Bronchial epithelial cell (primary cell): ENCODE measurements around the gene UGT1A3. TPM values are rescaled to one million over a fixed set of nuclear protein-coding genes. Genes with fewer than 3 reads are reported as not detected.

ENCODE experiments used
- DNase-seq: peaks from one replicate; pipeline ENCODE4 v3.0.0-alpha.2; 2010; ENCODE audit warnings: low read depth
- FAIRE-seq: peaks from 2 replicates; lab custom pipeline; 2011; peaks lifted over from hg19 to GRCh38; lab: Jason Lieb, UNC
- H3K27me3 ChIP-seq: 2 replicates; pipeline ENCODE4 v1.5.1; 2011; ENCODE audit warnings: low read length; ENCODE audit not compliant: control insufficient read depth, insufficient read depth
- H3K36me3 ChIP-seq: 2 replicates; pipeline ENCODE4 v1.5.1; 2011; ENCODE audit warnings: low read length; ENCODE audit not compliant: control insufficient read depth, insufficient read depth
- H3K4me3 ChIP-seq: 2 replicates; pipeline ENCODE4 v1.5.1; 2011; ENCODE audit warnings: mild to moderate bottlenecking, low read depth, low read length, control low read depth
- CTCF ChIP-seq: IDR thresholded peaks from 2 replicates; pipeline ENCODE4 v1.5.1; 2011; ENCODE audit warnings: mild to moderate bottlenecking, moderate library complexity, low read length, control low read depth, inconsistent platforms; ENCODE audit not compliant: insufficient read depth, severe bottlenecking
- total RNA-seq: library from RNA; depleted of rRNA; stranded (reverse); fragments of >200 nt; gene quantifications from 2 replicates; pipeline ENCODE4 v1.2.1, GENCODE V29; 2014

The UGT1A3 gene
- total RNA-seq, 1 donor from 2014 or later, result not detected

GRCh38 chr2:233772153-233772552 is 43.3 kb downstream of the UGT1A3 start:
- Histone ChIP-seq H3K36me3 (peaks cover 3% of the 10 kb centered on the region), H3K27me3 (no peaks in the 10 kb centered on the region), H3K4me3 (no peak overlapping the region)
- FAIRE-seq (peak; percentile 82), DNase-seq (no peak)
- no peak for TF ChIP-seq CTCF

GRCh38 chr2:233772583-233772982 is 43.7 kb downstream of the UGT1A3 start:
- no peaks in the 10 kb centered on the region for H3K27me3 ChIP-seq
- no peak overlapping the region for H3K4me3 ChIP-seq
- FAIRE-seq (no peak), DNase-seq (no peak)
- no peak for TF ChIP-seq CTCF
- peaks cover 3% of the 10 kb centered on the region for H3K36me3 ChIP-seq

- peak; percentile 18 for FAIRE-seq
Observed at GRCh38 chr2:233773854-233774253, 45.0 kb downstream of the UGT1A3 start.

GRCh38 chr2:233775414-233775813 is 46.6 kb downstream of the UGT1A3 start:
- Histone ChIP-seq H3K4me3 (no peak overlapping the region), H3K36me3 (peaks cover 1% of the 10 kb centered on the region), H3K27me3 (no peaks in the 10 kb centered on the region)
- no peak for TF ChIP-seq CTCF
- DNase-seq (no peak), FAIRE-seq (no peak)

More at GRCh38 chr2:233773854-233774253, 45.0 kb downstream of the UGT1A3 start:
- no peak for TF ChIP-seq CTCF
- Histone ChIP-seq H3K27me3 (no peaks in the 10 kb centered on the region), H3K36me3 (peaks cover 3% of the 10 kb centered on the region), H3K4me3 (no peak overlapping the region)
- DNase-seq, result no peak

GRCh38 chr2:233778030-233778429 is 49.2 kb downstream of the UGT1A3 start, which contains the start of gene MROH2A:
Gene MROH2A, plus strand, starts transcription at chr2:233778330. Its CDS starts 1,029 bp downstream, at chr2:233779359.
- Histone ChIP-seq H3K27me3 (no peaks in the 10 kb centered on the region), H3K36me3 (no peaks in the 10 kb centered on the region), H3K4me3 (no peak within 1 kb of the TSS)
- FAIRE-seq (no peak), DNase-seq (no peak)
- TF ChIP-seq CTCF, result no peak

- Histone ChIP-seq H3K27me3 (no peaks in the 10 kb centered on the region), H3K36me3 (no peaks in the 10 kb centered on the region), H3K4me3 (no peak overlapping the region)
- no peak for DNase-seq
- no peak for TF ChIP-seq CTCF
- FAIRE-seq, result peak; percentile 18
Observed at GRCh38 chr2:233779722-233780121, 50.9 kb downstream of the UGT1A3 start.
